Measurements from ENCODE around the gene DAP.

Gene DAP

GRCh38 chr5:10682801-10683525 is 78.1 kb downstream of the DAP start:
- H2BK5ac ChIP-seq (ENCODE audit: low read length) = no peak overlapping the region
- no CpG with 5 or more reads among the region's 16 CpGs for WGBS, 2 donors (ENCODE audit: extremely low coverage in 2 of 2, insufficient read length in 2 of 2, insufficient replicate concordance in 1 of 2)
- no peaks in the 10 kb centered on the region for H3K79me1 ChIP-seq (ENCODE audit: low read depth, low read length)
- H3K36me3 ChIP-seq (replicated peaks in 1 of 2; ENCODE audit: control insufficient read depth in 2 of 2, insufficient read depth in 2 of 2, low read length in 2 of 2) = peaks cover 18 to 49% of the 10 kb centered on the region in 2 donors
- no peak overlapping the region for H2BK12ac ChIP-seq (ENCODE audit: low read length)
- H3K27ac ChIP-seq (replicated peaks; ENCODE audit: low read length) = no peak overlapping the region
- H2AK5ac ChIP-seq (ENCODE audit: low read depth, low read length) = no peak overlapping the region
- H3K4me3 ChIP-seq (ENCODE audit: low read length in 2 of 2) = no peak overlapping the region
- no peak overlapping the region for H2BK120ac ChIP-seq (ENCODE audit: low read depth, low read length)
- no peak overlapping the region for H4K8ac ChIP-seq (ENCODE audit: low read depth, low read length)
- no peak overlapping the region for H3K9ac ChIP-seq (ENCODE audit: low read depth, low read length, poor library complexity)
- no peaks in the 10 kb centered on the region for H3K4me1 ChIP-seq (ENCODE audit: control insufficient read depth in 2 of 2, insufficient read depth in 1 of 2, low read depth in 1 of 2, low read length in 2 of 2)
- no peak overlapping the region for H2BK15ac ChIP-seq (ENCODE audit: low read length)
- no peak overlapping the region for H3K23ac ChIP-seq (ENCODE audit: low read depth, low read length, poor library complexity)
- peaks cover 0 to 5% of the 10 kb centered on the region in 2 donors for H3K9me3 ChIP-seq (replicated peaks in 1 of 2; ENCODE audit: control insufficient read depth in 2 of 2, insufficient read depth in 1 of 2, low read depth in 1 of 2, low read length in 2 of 2)
- H3K27me3 ChIP-seq (ENCODE audit: control insufficient read depth in 3 of 3, insufficient read depth in 3 of 3, low read depth in 1 of 3, low read length in 3 of 3) = no peaks in the 10 kb centered on the region
- no peak for DNase-seq (ENCODE audit: low spot score)
- H3K14ac ChIP-seq (ENCODE audit: low read length) = no peak overlapping the region
- no peak overlapping the region for H3K4me2 ChIP-seq (ENCODE audit: insufficient read depth, low read length, poor library complexity, severe bottlenecking)
- no peak overlapping the region for H4K91ac ChIP-seq (ENCODE audit: low read depth, low read length, poor library complexity)
- no peak overlapping the region for H3K18ac ChIP-seq (ENCODE audit: low read length)
- no peak overlapping the region for H3K4ac ChIP-seq (ENCODE audit: low read length)
- H2AFZ ChIP-seq (ENCODE audit: low read length) = no peak overlapping the region

- Histone ChIP-seq H2BK12ac (ENCODE audit: low read length) (no peak overlapping the region), H3K27ac (replicated peaks; ENCODE audit: low read length) (no peak overlapping the region), H3K79me1 (ENCODE audit: low read depth, low read length) (no peaks in the 10 kb centered on the region), H2BK5ac (ENCODE audit: low read length) (no peak overlapping the region), H3K18ac (ENCODE audit: low read length) (peak overlapping the region; percentile 82), H3K4me1 (ENCODE audit: control insufficient read depth in 2 of 2, insufficient read depth in 1 of 2, low read depth in 1 of 2, low read length in 2 of 2) (no peaks in the 10 kb centered on the region), H3K14ac (ENCODE audit: low read length) (peak overlapping the region; percentile 25), H2AFZ (ENCODE audit: low read length) (no peak overlapping the region), H4K91ac (ENCODE audit: low read depth, low read length, poor library complexity) (no peak overlapping the region), H3K4me2 (ENCODE audit: insufficient read depth, low read length, poor library complexity, severe bottlenecking) (no peak overlapping the region), H3K9me3 (replicated peaks in 1 of 2; ENCODE audit: control insufficient read depth in 2 of 2, insufficient read depth in 1 of 2, low read depth in 1 of 2, low read length in 2 of 2) (peaks cover 0 to 3% of the 10 kb centered on the region in 2 donors), H3K27me3 (ENCODE audit: control insufficient read depth in 3 of 3, insufficient read depth in 3 of 3, low read depth in 1 of 3, low read length in 3 of 3) (no peaks in the 10 kb centered on the region), H2BK120ac (ENCODE audit: low read depth, low read length) (no peak overlapping the region), H2BK15ac (ENCODE audit: low read length) (no peak overlapping the region), H4K8ac (ENCODE audit: low read depth, low read length) (no peak overlapping the region), H2AK5ac (ENCODE audit: low read depth, low read length) (no peak overlapping the region), H3K23ac (ENCODE audit: low read depth, low read length, poor library complexity) (peak overlapping the region; percentile 52), H3K36me3 (replicated peaks in 1 of 2; ENCODE audit: control insufficient read depth in 2 of 2, insufficient read depth in 2 of 2, low read length in 2 of 2) (peaks cover 18 to 58% of the 10 kb centered on the region in 2 donors), H3K9ac (ENCODE audit: low read depth, low read length, poor library complexity) (no peak overlapping the region), H3K4me3 (ENCODE audit: low read length in 2 of 2) (peak overlapping the region in 1 of 2 donors; percentile 53), H3K4ac (ENCODE audit: low read length) (no peak overlapping the region)
- DNase-seq (ENCODE audit: low spot score) = no peak
- no CpG with 5 or more reads among the region's 22 CpGs for WGBS, 2 donors (ENCODE audit: extremely low coverage in 2 of 2, insufficient read length in 2 of 2, insufficient replicate concordance in 1 of 2)
These were observed 79.0 kb downstream of the DAP start for GRCh38 chr5:10681731-10682679.

- Histone ChIP-seq H3K4ac (ENCODE audit: low read length) (no peak overlapping the region), H2BK120ac (ENCODE audit: low read depth, low read length) (no peak overlapping the region), H3K14ac (ENCODE audit: low read length) (no peak overlapping the region), H3K9ac (ENCODE audit: low read depth, low read length, poor library complexity) (no peak overlapping the region), H4K8ac (ENCODE audit: low read depth, low read length) (no peak overlapping the region), H3K9me3 (replicated peaks in 1 of 2; ENCODE audit: control insufficient read depth in 2 of 2, insufficient read depth in 1 of 2, low read depth in 1 of 2, low read length in 2 of 2) (no peaks in the 10 kb centered on the region), H2BK15ac (ENCODE audit: low read length) (no peak overlapping the region), H3K27me3 (ENCODE audit: control insufficient read depth in 3 of 3, insufficient read depth in 3 of 3, low read depth in 1 of 3, low read length in 3 of 3) (no peaks in the 10 kb centered on the region), H3K27ac (replicated peaks; ENCODE audit: low read length) (no peak overlapping the region), H2AK5ac (ENCODE audit: low read depth, low read length) (no peak overlapping the region), H3K18ac (ENCODE audit: low read length) (no peak overlapping the region), H3K4me1 (ENCODE audit: control insufficient read depth in 2 of 2, insufficient read depth in 1 of 2, low read depth in 1 of 2, low read length in 2 of 2) (no peaks in the 10 kb centered on the region), H3K4me3 (ENCODE audit: low read length in 2 of 2) (no peak overlapping the region), H3K36me3 (replicated peaks in 1 of 2; ENCODE audit: control insufficient read depth in 2 of 2, insufficient read depth in 2 of 2, low read length in 2 of 2) (peaks cover 18 to 58% of the 10 kb centered on the region in 2 donors), H3K23ac (ENCODE audit: low read depth, low read length, poor library complexity) (no peak overlapping the region), H2BK12ac (ENCODE audit: low read length) (no peak overlapping the region), H2AFZ (ENCODE audit: low read length) (no peak overlapping the region), H3K4me2 (ENCODE audit: insufficient read depth, low read length, poor library complexity, severe bottlenecking) (no peak overlapping the region), H4K91ac (ENCODE audit: low read depth, low read length, poor library complexity) (no peak overlapping the region), H2BK5ac (ENCODE audit: low read length) (no peak overlapping the region), H3K79me1 (ENCODE audit: low read depth, low read length) (no peaks in the 10 kb centered on the region)
- WGBS, 2 donors (ENCODE audit: extremely low coverage in 2 of 2, insufficient read length in 2 of 2, insufficient replicate concordance in 1 of 2) = no CpG with 5 or more reads among the region's 17 CpGs
- DNase-seq (ENCODE audit: low spot score) = no peak
These were observed 80.1 kb downstream of the DAP start for GRCh38 chr5:10680876-10681481.
